Suppressor macrophage treated with lipopolysaccharide for 1 hour (primary cell): ENCODE measurements around the gene WWOX.

Source experiments
- DNase-seq, 3 donors: peaks; one replicate each; pipeline ENCODE4 v3.0.0-alpha.2; 2020 to 2022

The WWOX gene

GRCh38 chr16:79127766-79128165, 1028.3 kb downstream of the WWOX start:
- peak in 2 of 3 donors; percentile 50 to 57 for DNase-seq

- DNase-seq = no peak
Observed at GRCh38 chr16:79128706-79129105, 1029.3 kb downstream of the WWOX start.

- no peak for DNase-seq
Observed at GRCh38 chr16:79130616-79131015, 1031.2 kb downstream of the WWOX start.

GRCh38 chr16:79131321-79132075, 1032.0 kb downstream of the WWOX start:
- DNase-seq = peak in 1 of 3 donors; percentile 37

- no peak for DNase-seq
Observed at GRCh38 chr16:79132701-79133100, 1033.2 kb downstream of the WWOX start.

GRCh38 chr16:79134300-79134699, 1034.8 kb downstream of the WWOX start:
- DNase-seq = no peak

- no peak for DNase-seq
Observed at GRCh38 chr16:79136955-79137354, 1037.5 kb downstream of the WWOX start.

- DNase-seq = no peak
Observed at GRCh38 chr16:79137426-79137939, 1038.0 kb downstream of the WWOX start.

GRCh38 chr16:79139799-79140198, 1040.3 kb downstream of the WWOX start:
- DNase-seq = no peak

GRCh38 chr16:79143026-79143425, 1043.6 kb downstream of the WWOX start:
- DNase-seq = no peak

GRCh38 chr16:79150151-79150550, 1050.7 kb downstream of the WWOX start:
- no peak for DNase-seq

GRCh38 chr16:79150632-79151310, 1051.3 kb downstream of the WWOX start:
- peak; percentile 71 to 92 (median 85) for DNase-seq

GRCh38 chr16:79154086-79154485, 1054.6 kb downstream of the WWOX start:
- DNase-seq = peak; percentile 42 to 72 (median 58)

- DNase-seq = no peak
Observed at GRCh38 chr16:79155471-79155870, 1056.0 kb downstream of the WWOX start.

GRCh38 chr16:79155904-79156303, 1056.5 kb downstream of the WWOX start:
- DNase-seq = no peak

GRCh38 chr16:79156761-79157160, 1057.3 kb downstream of the WWOX start:
- DNase-seq = no peak

- no peak for DNase-seq
Observed at GRCh38 chr16:79158337-79158736, 1058.9 kb downstream of the WWOX start.

GRCh38 chr16:79159261-79160049, 1060.0 kb downstream of the WWOX start:
- DNase-seq = no peak

- no peak for DNase-seq
Observed at GRCh38 chr16:79162977-79163376, 1063.5 kb downstream of the WWOX start.

- peak; percentile 76 to 87 (median 83) for DNase-seq
Observed at GRCh38 chr16:79163691-79164387, 1064.4 kb downstream of the WWOX start.

- DNase-seq = no peak
Observed at GRCh38 chr16:79164388-79164995, 1065.0 kb downstream of the WWOX start.

GRCh38 chr16:79165079-79165478, 1065.6 kb downstream of the WWOX start:
- DNase-seq = no peak
